Measurements from ENCODE around the gene TMEM30B.

The TMEM30B gene

DNA sequence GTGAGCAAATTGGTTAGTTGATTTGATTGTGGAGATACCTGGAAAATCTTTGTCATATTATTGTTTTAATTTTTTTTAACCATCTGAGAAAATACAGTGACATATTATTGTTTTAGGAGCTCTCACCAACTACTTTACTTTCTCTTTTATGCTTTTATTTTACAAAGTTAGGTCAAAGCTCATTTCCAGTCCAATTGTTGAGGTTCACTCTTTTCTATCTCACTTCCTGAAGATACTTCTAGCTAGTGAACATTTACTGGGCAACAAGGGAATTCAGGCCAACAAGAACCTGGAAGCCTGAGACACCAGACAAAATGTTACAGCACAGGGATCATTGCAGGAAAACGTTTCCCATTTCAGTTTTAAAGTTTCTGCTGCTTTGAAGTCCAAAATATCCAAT lies 3.9 kb downstream of the TMEM30B start (continued):
- TF ChIP-seq, protein P1, sequence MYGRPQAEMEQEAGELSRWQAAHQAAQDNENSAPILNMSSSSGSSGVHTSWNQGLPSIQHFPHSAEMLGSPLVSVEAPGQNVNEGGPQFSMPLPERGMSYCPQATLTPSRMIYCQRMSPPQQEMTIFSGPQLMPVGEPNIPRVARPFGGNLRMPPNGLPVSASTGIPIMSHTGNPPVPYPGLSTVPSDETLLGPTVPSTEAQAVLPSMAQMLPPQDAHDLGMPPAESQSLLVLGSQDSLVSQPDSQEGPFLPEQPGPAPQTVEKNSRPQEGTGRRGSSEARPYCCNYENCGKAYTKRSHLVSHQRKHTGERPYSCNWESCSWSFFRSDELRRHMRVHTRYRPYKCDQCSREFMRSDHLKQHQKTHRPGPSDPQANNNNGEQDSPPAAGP (tag by site-specific recombination; IDR thresholded peaks at IDR 0.05) = no peak
- no peak for TF ChIP-seq ZNF776 (tag by site-specific recombination; IDR thresholded peaks at IDR 0.05; ENCODE audit: borderline replicate concordance)
- no peak for TF ChIP-seq GLI4 (tag by site-specific recombination; IDR thresholded peaks at IDR 0.05)
- no peak for TF ChIP-seq SP2 (tag by site-specific recombination; IDR thresholded peaks at IDR 0.05)
- TF ChIP-seq ZNF19 (tag by site-specific recombination; IDR thresholded peaks at IDR 0.05; ENCODE audit: low read depth) = no peak
- no peak for TF ChIP-seq ZNF571 (tag by site-specific recombination; IDR thresholded peaks at IDR 0.05)

DNA sequence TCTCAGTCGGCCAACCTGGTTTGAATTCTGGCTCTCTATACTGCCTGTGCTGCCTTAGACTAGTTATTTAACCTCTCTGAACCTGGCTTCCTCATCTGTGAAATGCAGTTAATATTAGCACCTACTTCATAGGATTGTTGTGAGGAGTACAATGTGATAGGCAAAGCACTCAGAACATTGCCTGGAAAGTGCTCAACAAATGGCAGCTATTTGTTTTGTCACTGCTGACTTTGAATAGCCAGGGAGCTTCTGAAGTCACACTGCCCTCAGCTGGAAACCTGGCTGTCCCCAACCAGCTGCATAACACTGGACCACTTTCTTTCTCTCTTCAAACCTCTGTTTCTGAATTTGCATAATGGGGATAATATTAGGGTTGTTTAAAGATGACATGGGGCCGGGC lies 9.6 kb downstream of the TMEM30B start:
- no peak overlapping the region for H3K27ac ChIP-seq (ENCODE audit: extremely low read depth, low read depth, low read length)
- H3K9me3 ChIP-seq (ENCODE audit: control insufficient read depth, insufficient read depth, low read depth, low read length) = no peaks in the 10 kb centered on the region
- H3K4me1 ChIP-seq (ENCODE audit: control insufficient read depth, insufficient read depth, low read length) = no peaks in the 10 kb centered on the region
- ChIA-PET POLR2A (no interaction called here), CTCF (interaction anchor here (1.1 kb wide), 1 partner anchor 566 kb away, joined by 4 read pairs; no protein-coding TSS in a partner anchor)
- no peak overlapping the region for H3K4me3 ChIP-seq (ENCODE audit: low read depth, low read length)
- TF ChIP-seq GLI4 (tag by site-specific recombination; IDR thresholded peaks at IDR 0.05) = no peak
- no peak for TF ChIP-seq YY1 (tag by site-specific recombination; IDR thresholded peaks at IDR 0.05)
- TF ChIP-seq, protein P2, sequence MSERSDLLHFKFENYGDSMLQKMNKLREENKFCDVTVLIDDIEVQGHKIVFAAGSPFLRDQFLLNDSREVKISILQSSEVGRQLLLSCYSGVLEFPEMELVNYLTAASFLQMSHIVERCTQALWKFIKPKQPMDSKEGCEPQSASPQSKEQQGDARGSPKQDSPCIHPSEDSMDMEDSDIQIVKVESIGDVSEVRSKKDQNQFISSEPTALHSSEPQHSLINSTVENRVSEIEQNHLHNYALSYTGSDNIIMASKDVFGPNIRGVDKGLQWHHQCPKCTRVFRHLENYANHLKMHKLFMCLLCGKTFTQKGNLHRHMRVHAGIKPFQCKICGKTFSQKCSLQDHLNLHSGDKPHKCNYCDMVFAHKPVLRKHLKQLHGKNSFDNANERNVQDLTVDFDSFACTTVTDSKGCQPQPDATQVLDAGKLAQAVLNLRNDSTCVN (tag by site-specific recombination; optimal IDR thresholded peaks at IDR 0.05) = no peak
- TF ChIP-seq ZNF600 (tag by site-specific recombination; IDR thresholded peaks at IDR 0.05) = no peak
- TF ChIP-seq ZNF114 (tag by site-specific recombination; IDR thresholded peaks at IDR 0.05) = no peak
- TF ChIP-seq TCF7L2 (IDR thresholded peaks at IDR 0.05; ENCODE audit: borderline replicate concordance, low read depth, low read length) = no peak
- no peak for TF ChIP-seq ZNF707 (tag by site-specific recombination; IDR thresholded peaks at IDR 0.05)
- TF ChIP-seq HOXA7 (CRISPR knock-in tag; IDR thresholded peaks at IDR 0.05; ENCODE audit: borderline replicate concordance) = no peak
- H3K36me3 ChIP-seq (ENCODE audit: control insufficient read depth in 2 of 2, insufficient read depth in 1 of 2, low read length in 2 of 2) = no peaks in the 10 kb centered on the region

DNA sequence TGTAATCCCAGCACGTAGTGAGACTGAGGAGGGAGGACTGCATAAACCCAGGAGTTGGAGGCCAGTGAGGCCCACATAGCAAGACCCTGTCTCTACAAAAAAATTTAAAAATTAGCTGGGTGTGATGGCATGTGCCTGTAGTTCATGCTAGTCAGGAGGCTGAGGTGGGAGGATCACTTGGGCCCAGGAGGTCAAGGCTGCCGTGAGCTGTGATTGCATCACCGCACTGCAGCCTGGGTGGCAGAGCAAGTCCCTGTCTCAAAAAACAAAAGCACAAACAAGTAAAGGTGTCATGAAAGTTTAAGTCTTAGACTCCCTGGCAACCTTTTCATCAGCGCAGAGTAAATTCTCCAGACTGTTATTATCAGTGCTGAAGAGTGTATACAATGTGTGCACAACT lies 10.4 kb downstream of the TMEM30B start:
- CTCF ChIA-PET = interaction anchor here (1.2 kb wide), 1 partner anchor 15 kb away, joined by 4 read pairs; no protein-coding TSS in a partner anchor
- TF ChIP-seq ZNF596 (tag by site-specific recombination; IDR thresholded peaks at IDR 0.05) (no peak), PRDM1 (tag by site-specific recombination; IDR thresholded peaks at IDR 0.05) (no peak), GLI4 (tag by site-specific recombination; IDR thresholded peaks at IDR 0.05) (no peak), ZNF184 (tag by site-specific recombination; IDR thresholded peaks at IDR 0.05) (no peak), ZSCAN16 (tag by site-specific recombination; IDR thresholded peaks at IDR 0.05) (no peak), ZNF529 (tag by site-specific recombination; IDR thresholded peaks at IDR 0.05; ENCODE audit: insufficient replicate concordance) (no peak), ZNF239 (tag by site-specific recombination; IDR thresholded peaks at IDR 0.05) (no peak), ZNF350 (tag by site-specific recombination; IDR thresholded peaks at IDR 0.05) (no peak)
- Histone ChIP-seq H3K4me1 (ENCODE audit: control insufficient read depth, insufficient read depth, low read length) (no peaks in the 10 kb centered on the region), H3K36me3 (ENCODE audit: control insufficient read depth in 2 of 2, insufficient read depth in 1 of 2, low read length in 2 of 2) (no peaks in the 10 kb centered on the region), H3K27ac (ENCODE audit: extremely low read depth, low read depth, low read length) (no peak overlapping the region), H3K9me3 (ENCODE audit: control insufficient read depth, insufficient read depth, low read depth, low read length) (no peaks in the 10 kb centered on the region), H3K4me3 (ENCODE audit: low read depth, low read length) (no peak overlapping the region)
- POLR2A ChIA-PET = no interaction called here
